ENCODE measurements around the gene BMPR2. TPM values are rescaled to one million over a fixed set of nuclear protein-coding genes. Genes with fewer than 3 reads are reported as not detected.

Gene BMPR2
- total RNA-seq, 1 donor, result 44.2 TPM

GRCh38 chr2:202400941-202401340 lies 24.8 kb downstream of the BMPR2 start:
- H3K4me2 ChIP-seq (ENCODE audit: insufficient read depth, low read length), result no peak overlapping the region
- no peak for DNase-seq (ENCODE audit: insufficient read length, low spot score, missing footprints)
- H4K20me1 ChIP-seq (ENCODE audit: insufficient read depth, low read length), result peaks cover 29% of the 10 kb centered on the region
- H3K4me3 ChIP-seq (ENCODE audit: insufficient read depth, low read length), result no peak overlapping the region
- H3K79me2 ChIP-seq (ENCODE audit: insufficient read depth, low read length), result peaks cover 80% of the 10 kb centered on the region
- no peak for TF ChIP-seq CTCF (IDR thresholded peaks at IDR 0.05; ENCODE audit: extremely low read depth, low read depth, low read length)
- H3K36me3 ChIP-seq (ENCODE audit: insufficient read depth, low read length), result peaks cover 2% of the 10 kb centered on the region
- H3K9me3 ChIP-seq (ENCODE audit: low read depth, low read length), result no peaks in the 10 kb centered on the region
- H2AFZ ChIP-seq (ENCODE audit: low read length), result no peak overlapping the region
- H3K4me1 ChIP-seq (ENCODE audit: insufficient read depth, low read length), result no peaks in the 10 kb centered on the region
- H3K27me3 ChIP-seq (ENCODE audit: insufficient read depth, low read length), result no peaks in the 10 kb centered on the region
- no peak overlapping the region for H3K27ac ChIP-seq (ENCODE audit: low read depth, low read length)

- Histone ChIP-seq H3K9me3 (ENCODE audit: low read depth, low read length) (no peaks in the 10 kb centered on the region), H3K4me1 (ENCODE audit: insufficient read depth, low read length) (no peaks in the 10 kb centered on the region), H3K27ac (ENCODE audit: low read depth, low read length) (no peak overlapping the region), H2AFZ (ENCODE audit: low read length) (no peak overlapping the region), H3K4me2 (ENCODE audit: insufficient read depth, low read length) (no peak overlapping the region), H3K36me3 (ENCODE audit: insufficient read depth, low read length) (peaks cover 2% of the 10 kb centered on the region), H3K79me2 (ENCODE audit: insufficient read depth, low read length) (peaks cover 84% of the 10 kb centered on the region), H3K27me3 (ENCODE audit: insufficient read depth, low read length) (no peaks in the 10 kb centered on the region), H4K20me1 (ENCODE audit: insufficient read depth, low read length) (peaks cover 25% of the 10 kb centered on the region), H3K4me3 (ENCODE audit: insufficient read depth, low read length) (no peak overlapping the region)
- no peak for DNase-seq (ENCODE audit: insufficient read length, low spot score, missing footprints)
- TF ChIP-seq CTCF (IDR thresholded peaks at IDR 0.05; ENCODE audit: extremely low read depth, low read depth, low read length), result no peak
These were observed 29.7 kb downstream of the BMPR2 start for GRCh38 chr2:202405798-202406197.

GRCh38 chr2:202406445-202406978 lies 30.4 kb downstream of the BMPR2 start:
- peaks cover 32% of the 10 kb centered on the region for H4K20me1 ChIP-seq (ENCODE audit: insufficient read depth, low read length)
- no peak for DNase-seq (ENCODE audit: insufficient read length, low spot score, missing footprints)
- H3K4me1 ChIP-seq (ENCODE audit: insufficient read depth, low read length), result no peaks in the 10 kb centered on the region
- H3K9me3 ChIP-seq (ENCODE audit: low read depth, low read length), result no peaks in the 10 kb centered on the region
- no peak overlapping the region for H2AFZ ChIP-seq (ENCODE audit: low read length)
- peaks cover 2% of the 10 kb centered on the region for H3K36me3 ChIP-seq (ENCODE audit: insufficient read depth, low read length)
- no peak for TF ChIP-seq CTCF (IDR thresholded peaks at IDR 0.05; ENCODE audit: extremely low read depth, low read depth, low read length)
- peaks cover 87% of the 10 kb centered on the region for H3K79me2 ChIP-seq (ENCODE audit: insufficient read depth, low read length)
- H3K4me2 ChIP-seq (ENCODE audit: insufficient read depth, low read length), result no peak overlapping the region
- H3K27me3 ChIP-seq (ENCODE audit: insufficient read depth, low read length), result no peaks in the 10 kb centered on the region
- H3K4me3 ChIP-seq (ENCODE audit: insufficient read depth, low read length), result no peak overlapping the region
- H3K27ac ChIP-seq (ENCODE audit: low read depth, low read length), result no peak overlapping the region

- H4K20me1 ChIP-seq (ENCODE audit: insufficient read depth, low read length), result peaks cover 34% of the 10 kb centered on the region
- H3K4me3 ChIP-seq (ENCODE audit: insufficient read depth, low read length), result no peak overlapping the region
- H3K4me2 ChIP-seq (ENCODE audit: insufficient read depth, low read length), result no peak overlapping the region
- no peak overlapping the region for H3K27ac ChIP-seq (ENCODE audit: low read depth, low read length)
- no peak for TF ChIP-seq CTCF (IDR thresholded peaks at IDR 0.05; ENCODE audit: extremely low read depth, low read depth, low read length)
- H3K79me2 ChIP-seq (ENCODE audit: insufficient read depth, low read length), result peaks cover 86% of the 10 kb centered on the region
- no peaks in the 10 kb centered on the region for H3K9me3 ChIP-seq (ENCODE audit: low read depth, low read length)
- peaks cover 2% of the 10 kb centered on the region for H3K36me3 ChIP-seq (ENCODE audit: insufficient read depth, low read length)
- H3K27me3 ChIP-seq (ENCODE audit: insufficient read depth, low read length), result no peaks in the 10 kb centered on the region
- H3K4me1 ChIP-seq (ENCODE audit: insufficient read depth, low read length), result no peaks in the 10 kb centered on the region
- DNase-seq (ENCODE audit: insufficient read length, low spot score, missing footprints), result no peak
- H2AFZ ChIP-seq (ENCODE audit: low read length), result no peak overlapping the region
These were observed 32.5 kb downstream of the BMPR2 start for GRCh38 chr2:202408546-202409140.

Data from osteoblast (primary cell).